IMR-90 (cell line): ENCODE measurements around the gene CDH13. TPM values are rescaled to one million over a fixed set of nuclear protein-coding genes. Genes with fewer than 3 reads are reported as not detected.

Source experiments
- ATAC-seq: fragments of 200-7000 bp; cut with Tn5 transposase; 2 replicates; pipeline ENCODE4 v1.9.1; 2020; ENCODE audit warnings: low read depth, mild to moderate bottlenecking, moderate library complexity
- BruUV-seq: library from RNA; stranded (reverse); fragments of 400-500 nt; replicated peaks from 2 replicates; lab custom pipeline; 2021; lab: Mats Ljungman, UMichigan
- CTCF ChIA-PET: fragments of 300-600 bp; formaldehyde crosslinking; extraction: SDS; loops from one replicate; lab custom pipeline; 2021; ENCODE audit warnings: antibody characterized with exemption; lab: Yijun Ruan, JAX
- POLR2A ChIA-PET: fragments of 300-600 bp; sonication (Branson Sonifier 250); formaldehyde crosslinking; loops from one replicate; lab custom pipeline; 2022; ENCODE audit warnings: antibody characterized with exemption; ENCODE audit not compliant: unreplicated experiment; lab: Charles Lee
- DNase-seq: peaks from one replicate; pipeline ENCODE4 v3.0.0; 2013
- H2AFZ ChIP-seq: replicated peaks from 2 replicates; pipeline ENCODE3; 2013; ENCODE audit warnings: low read length, mild to moderate bottlenecking; ENCODE audit not compliant: poor library complexity
- H2AK5ac ChIP-seq: 2 replicates; pipeline ENCODE4 v1.6.1; 2013; ENCODE audit warnings: low read depth, low read length, inconsistent platforms
- H2AK9ac ChIP-seq: replicated peaks from 2 replicates; pipeline ENCODE3; 2013; ENCODE audit warnings: mild to moderate bottlenecking, low read depth, low read length, moderate library complexity; ENCODE audit not compliant: poor library complexity
- H2BK120ac ChIP-seq: 2 replicates; pipeline ENCODE4 v1.6.1; 2013; ENCODE audit warnings: low read depth, low read length, inconsistent platforms
- H2BK15ac ChIP-seq: 3 replicates; pipeline ENCODE4 v1.6.1; 2013; ENCODE audit warnings: low read depth, low read length, inconsistent platforms
- H2BK20ac ChIP-seq: 2 replicates; pipeline ENCODE4 v1.6.1; 2013; ENCODE audit warnings: low read depth, mild to moderate bottlenecking, inconsistent platforms, low read length, moderate library complexity
- H2BK5ac ChIP-seq: 2 replicates; pipeline ENCODE4 v1.6.1; 2013; ENCODE audit warnings: mild to moderate bottlenecking, low read depth, low read length, inconsistent platforms; ENCODE audit not compliant: poor library complexity, severe bottlenecking
- H3K14ac ChIP-seq: replicated peaks from 2 replicates; pipeline ENCODE4 v1.6.1; 2013; ENCODE audit warnings: low read depth, low read length, inconsistent platforms
- H3K18ac ChIP-seq: 2 replicates; pipeline ENCODE4 v1.6.1; 2013; ENCODE audit warnings: low read depth, low read length, control low read depth
- H3K23ac ChIP-seq: 2 replicates; pipeline ENCODE4 v1.6.1; 2013; ENCODE audit warnings: low read depth, low read length, inconsistent platforms
- H3K27ac ChIP-seq: 2 replicates; pipeline ENCODE4 v1.5.1; 2013; ENCODE audit warnings: mild to moderate bottlenecking, control low read depth, low read length; ENCODE audit not compliant: insufficient read depth
- H3K27me3 ChIP-seq: 2 replicates; pipeline ENCODE4 v1.6.1; 2013; ENCODE audit warnings: low read length; ENCODE audit not compliant: control insufficient read depth, insufficient read depth
- H3K36me3 ChIP-seq: 2 replicates; pipeline ENCODE4 v1.6.1; 2013; ENCODE audit warnings: low read length, mixed read lengths; ENCODE audit not compliant: control insufficient read depth, insufficient read depth
- H3K4ac ChIP-seq: 2 replicates; pipeline ENCODE4 v1.6.1; 2013; ENCODE audit warnings: low read depth, low read length, inconsistent platforms
- H3K4me1 ChIP-seq: 2 replicates; pipeline ENCODE4 v1.6.1; 2013; ENCODE audit warnings: low read length, mixed read lengths; ENCODE audit not compliant: control insufficient read depth, insufficient read depth
- H3K4me2 ChIP-seq: 2 replicates; pipeline ENCODE4 v1.6.1; 2013; ENCODE audit warnings: low read depth, mild to moderate bottlenecking, control low read depth, low read length, moderate library complexity
- H3K4me3 ChIP-seq: 2 replicates; pipeline ENCODE4 v1.5.1; 2013; ENCODE audit warnings: low read depth, mild to moderate bottlenecking, control low read depth, low read length, moderate library complexity; ENCODE audit not compliant: insufficient read depth
- H3K56ac ChIP-seq: 2 replicates; pipeline ENCODE4 v1.6.1; 2013; ENCODE audit warnings: low read length, inconsistent platforms; ENCODE audit not compliant: insufficient read depth; ENCODE audit errors: extremely low read depth
- H3K79me1 ChIP-seq, 2 experiments: 2 replicates each; pipeline ENCODE4 v1.6.1; 2013; ENCODE audit warnings: low read length in 2 of 2, inconsistent platforms in 1 of 2, low read depth in 1 of 2
- H3K9ac ChIP-seq: 2 replicates; pipeline ENCODE4 v1.6.1; 2013; ENCODE audit warnings: low read depth, low read length, control low read depth
- H3K9me1 ChIP-seq: 2 replicates; pipeline ENCODE4 v1.6.1; 2013; ENCODE audit warnings: low read length, inconsistent platforms; ENCODE audit not compliant: insufficient read depth
- H3K9me3 ChIP-seq: 2 replicates; pipeline ENCODE4 v1.6.1; 2013; ENCODE audit warnings: low read length; ENCODE audit not compliant: control insufficient read depth, insufficient read depth
- H4K20me1 ChIP-seq: 2 replicates; pipeline ENCODE4 v1.6.1; 2013; ENCODE audit warnings: low read length, inconsistent platforms; ENCODE audit not compliant: insufficient read depth
- H4K5ac ChIP-seq: 2 replicates; pipeline ENCODE4 v1.6.1; 2013; ENCODE audit warnings: mild to moderate bottlenecking, low read depth, low read length, control low read depth
- H4K8ac ChIP-seq, 2 experiments: 2 replicates each; pipeline ENCODE4 v1.6.1; 2013; ENCODE audit warnings: low read depth in 2 of 2, low read length in 2 of 2, control low read depth in 1 of 2, inconsistent platforms in 1 of 2
- H4K91ac ChIP-seq: 2 replicates; pipeline ENCODE4 v1.6.1; 2013; ENCODE audit warnings: low read depth, low read length, inconsistent platforms; ENCODE audit not compliant: insufficient read depth
- BHLHE40 ChIP-seq: fragments of 150-350 bp; IDR thresholded peaks from 2 replicates; pipeline ENCODE4 v1.6.1; 2016; ENCODE audit warnings: mild to moderate bottlenecking, low read depth, low read length
- CEBPB ChIP-seq: IDR thresholded peaks from 2 replicates; pipeline ENCODE4 v1.6.1; 2012; ENCODE audit warnings: low read depth, low read length, improper control_type of control experiment
- CHD1 ChIP-seq: IDR thresholded peaks from 2 replicates; pipeline ENCODE4 v1.6.1; 2012; ENCODE audit warnings: low read depth, low read length, improper control_type of control experiment
- FOS ChIP-seq: fragments of 150-350 bp; IDR thresholded peaks from 2 replicates; pipeline ENCODE4 v1.6.1; 2016; ENCODE audit warnings: low read depth, low read length
- MAFK ChIP-seq: IDR thresholded peaks from 2 replicates; pipeline ENCODE4 v1.6.1; 2012; ENCODE audit warnings: low read depth, low read length, improper control_type of control experiment
- MAZ ChIP-seq: IDR thresholded peaks from 2 replicates; pipeline ENCODE4 v1.6.1; 2012; ENCODE audit warnings: low read depth, mild to moderate bottlenecking, low read length, improper control_type of control experiment, moderate library complexity, borderline replicate concordance
- MXI1 ChIP-seq: IDR thresholded peaks from 2 replicates; pipeline ENCODE4 v1.6.1; 2012; ENCODE audit warnings: low read depth, mild to moderate bottlenecking, low read length, moderate library complexity, borderline replicate concordance
- NFE2L2 ChIP-seq: fragments of 150-350 bp; IDR thresholded peaks from 2 replicates; pipeline ENCODE4 v1.6.1; 2016; ENCODE audit warnings: low read depth, mild to moderate bottlenecking, low read length
- POLR2A ChIP-seq: IDR thresholded peaks from 2 replicates; pipeline ENCODE4 v1.6.1; 2012; ENCODE audit warnings: mild to moderate bottlenecking, low read depth, low read length
- RAD21 ChIP-seq: IDR thresholded peaks from 2 replicates; pipeline ENCODE4 v1.6.1; 2012; ENCODE audit warnings: low read length, improper control_type of control experiment
- RCOR1 ChIP-seq: IDR thresholded peaks from 2 replicates; pipeline ENCODE4 v1.6.1; 2012; ENCODE audit warnings: mild to moderate bottlenecking, low read length, improper control_type of control experiment; ENCODE audit not compliant: insufficient replicate concordance
- RFX5 ChIP-seq: IDR thresholded peaks from 2 replicates; pipeline ENCODE4 v1.8.0; 2012; ENCODE audit warnings: low read depth, mild to moderate bottlenecking, low read length, moderate library complexity
- SMC3 ChIP-seq: fragments of 150-350 bp; IDR thresholded peaks from 2 replicates; pipeline ENCODE4 v1.6.1; 2016; ENCODE audit warnings: low read depth, mild to moderate bottlenecking, antibody characterized with exemption, low read length, moderate library complexity
- WGBS, 2 experiments: methylation state at CpG; one replicate each; pipeline versions ENCODE4 v1.1.5 to v1.1.7; 2013; ENCODE audit warnings: missing lambda C conversion rate in 2 of 2; ENCODE audit not compliant: insufficient read length in 1 of 2; ENCODE audit errors: extremely low coverage in 2 of 2; 5-methylcytosine and 5-hydroxymethylcytosine counted together
- dilution Hi-C: fragments of 300-500 bp; cut with HindIII; formaldehyde crosslinking; loops from one replicate; pipeline ENCODE4 v1.14.3; 2018; ENCODE audit warnings: low sequenced_read_pairs; ENCODE audit not compliant: unreplicated experiment
- in situ Hi-C: fragments of 300-500 bp; cut with MboI; formaldehyde crosslinking; loops from 3 replicates; pipeline ENCODE4 v1.14.3; 2019; ENCODE audit warnings: low sequenced_read_pairs, inconsistent platforms, mixed read lengths
- intact Hi-C: fragments of 100-400 bp; cut with micrococcal nuclease; formaldehyde crosslinking; loops from 2 replicates; pipeline ENCODE4 v1.10.0; 2022
- polyA plus RNA-seq, 3 experiments: library from polyadenylated mRNA; depleted of rRNA; stranded (reverse); fragments of >200 nt; gene quantifications; 2 replicates each; pipeline ENCODE4 v1.2.3, GENCODE V29; 2012; ENCODE audit warnings: low replicate concordance in 1 of 3
- total RNA-seq: library from RNA; depleted of rRNA; stranded (reverse); fragments of >200 nt; gene quantifications from 2 replicates; pipeline ENCODE4 v1.2.3, GENCODE V29; 2012
- TF ChIP-seq, protein P1 (sequence below): fragments of 150-350 bp; IDR thresholded peaks from 2 replicates; pipeline ENCODE4 v1.6.1; 2017; ENCODE audit warnings: mild to moderate bottlenecking, antibody characterized with exemption, low read length, low read depth
- TF ChIP-seq, protein P2 (sequence below): fragments of 150-350 bp; IDR thresholded peaks from 2 replicates; pipeline ENCODE4 v1.6.1; 2016; ENCODE audit warnings: low read depth, mild to moderate bottlenecking, low read length, moderate library complexity, borderline replicate concordance
- TF ChIP-seq, protein P3 (sequence below): conservative IDR thresholded peaks from 2 replicates; pipeline ENCODE4 v1.5.1; 2012; ENCODE audit warnings: mild to moderate bottlenecking, low read depth, low read length, improper control_type of control experiment

The CDH13 gene
- total and polyA plus RNA-seq, 2 of the 4 experiments (the other 2 are of a cell fraction), result 61.6 to 74.7 TPM

DNA sequence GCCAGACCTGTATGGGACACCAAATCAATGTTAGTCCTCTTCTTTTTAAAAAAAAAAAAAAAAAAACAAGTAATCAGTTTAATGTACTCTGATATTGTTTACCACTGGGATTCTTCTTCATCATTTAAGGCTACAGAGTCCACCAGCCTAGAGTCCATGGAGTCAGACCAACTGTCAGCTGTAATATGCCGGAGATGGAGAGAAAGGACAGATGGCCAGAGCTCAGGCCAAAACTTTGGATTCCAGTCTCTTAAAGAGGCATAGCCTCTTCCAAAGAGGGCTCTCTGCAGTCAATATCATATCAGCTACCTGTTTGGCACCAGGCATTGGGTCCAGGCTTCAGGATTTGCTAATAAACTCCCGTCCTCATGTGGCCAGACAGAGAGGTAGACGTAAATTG, 711.4 kb downstream of the CDH13 start:
- dilution Hi-C loops, result no loop called here
- no peak overlapping the region for H3K27ac ChIP-seq
- H3K9ac ChIP-seq, result no peak overlapping the region
- TF ChIP-seq FOS (no peak), CHD1 (no peak), CEBPB (no peak), NFE2L2 (no peak), BHLHE40 (no peak), RFX5 (no peak), SMC3 (no peak), MAZ (no peak), RCOR1 (no peak), POLR2A (no peak), RAD21 (no peak), MAFK (no peak), MXI1 (no peak)
- TF ChIP-seq, protein P1, sequence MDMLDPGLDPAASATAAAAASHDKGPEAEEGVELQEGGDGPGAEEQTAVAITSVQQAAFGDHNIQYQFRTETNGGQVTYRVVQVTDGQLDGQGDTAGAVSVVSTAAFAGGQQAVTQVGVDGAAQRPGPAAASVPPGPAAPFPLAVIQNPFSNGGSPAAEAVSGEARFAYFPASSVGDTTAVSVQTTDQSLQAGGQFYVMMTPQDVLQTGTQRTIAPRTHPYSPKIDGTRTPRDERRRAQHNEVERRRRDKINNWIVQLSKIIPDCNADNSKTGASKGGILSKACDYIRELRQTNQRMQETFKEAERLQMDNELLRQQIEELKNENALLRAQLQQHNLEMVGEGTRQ, result no peak
- TF ChIP-seq, protein P2, sequence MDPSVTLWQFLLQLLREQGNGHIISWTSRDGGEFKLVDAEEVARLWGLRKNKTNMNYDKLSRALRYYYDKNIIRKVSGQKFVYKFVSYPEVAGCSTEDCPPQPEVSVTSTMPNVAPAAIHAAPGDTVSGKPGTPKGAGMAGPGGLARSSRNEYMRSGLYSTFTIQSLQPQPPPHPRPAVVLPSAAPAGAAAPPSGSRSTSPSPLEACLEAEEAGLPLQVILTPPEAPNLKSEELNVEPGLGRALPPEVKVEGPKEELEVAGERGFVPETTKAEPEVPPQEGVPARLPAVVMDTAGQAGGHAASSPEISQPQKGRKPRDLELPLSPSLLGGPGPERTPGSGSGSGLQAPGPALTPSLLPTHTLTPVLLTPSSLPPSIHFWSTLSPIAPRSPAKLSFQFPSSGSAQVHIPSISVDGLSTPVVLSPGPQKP, result no peak
- TF ChIP-seq, protein P3, sequence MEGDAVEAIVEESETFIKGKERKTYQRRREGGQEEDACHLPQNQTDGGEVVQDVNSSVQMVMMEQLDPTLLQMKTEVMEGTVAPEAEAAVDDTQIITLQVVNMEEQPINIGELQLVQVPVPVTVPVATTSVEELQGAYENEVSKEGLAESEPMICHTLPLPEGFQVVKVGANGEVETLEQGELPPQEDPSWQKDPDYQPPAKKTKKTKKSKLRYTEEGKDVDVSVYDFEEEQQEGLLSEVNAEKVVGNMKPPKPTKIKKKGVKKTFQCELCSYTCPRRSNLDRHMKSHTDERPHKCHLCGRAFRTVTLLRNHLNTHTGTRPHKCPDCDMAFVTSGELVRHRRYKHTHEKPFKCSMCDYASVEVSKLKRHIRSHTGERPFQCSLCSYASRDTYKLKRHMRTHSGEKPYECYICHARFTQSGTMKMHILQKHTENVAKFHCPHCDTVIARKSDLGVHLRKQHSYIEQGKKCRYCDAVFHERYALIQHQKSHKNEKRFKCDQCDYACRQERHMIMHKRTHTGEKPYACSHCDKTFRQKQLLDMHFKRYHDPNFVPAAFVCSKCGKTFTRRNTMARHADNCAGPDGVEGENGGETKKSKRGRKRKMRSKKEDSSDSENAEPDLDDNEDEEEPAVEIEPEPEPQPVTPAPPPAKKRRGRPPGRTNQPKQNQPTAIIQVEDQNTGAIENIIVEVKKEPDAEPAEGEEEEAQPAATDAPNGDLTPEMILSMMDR, result no peak
- in situ Hi-C loops, result no loop called here
- intact Hi-C loops, result no loop called here
- peaks cover 0 to 7% of the 10 kb centered on the region in 2 experiments; a peak in 1 of 4 replicates for H3K79me1 ChIP-seq
- H3K27me3 ChIP-seq, result no peaks in the 10 kb centered on the region
- no peak overlapping the region for H4K5ac ChIP-seq
- ChIA-PET CTCF (interaction anchor here (1.0 kb wide), 1 partner anchor 25 kb away, joined by 3 read pairs; no protein-coding TSS in a partner anchor), POLR2A (no interaction called here)
- no peak overlapping the region for H3K4ac ChIP-seq
- peaks cover 8% of the 10 kb centered on the region; the same call in 1 of the 2 replicates for H3K9me1 ChIP-seq
- H4K91ac ChIP-seq, result no peak overlapping the region
- H3K9me3 ChIP-seq, result no peaks in the 10 kb centered on the region
- peaks cover 14% of the 10 kb centered on the region for H3K4me1 ChIP-seq
- no peak overlapping the region for H3K18ac ChIP-seq
- no peak overlapping the region for H2BK20ac ChIP-seq
- no peak overlapping the region for H3K56ac ChIP-seq
- ATAC-seq (no peak), DNase-seq (no peak)
- peak overlapping the region; percentile 8; the same call in 1 of the 2 replicates for H3K23ac ChIP-seq
- no peak overlapping the region for H3K4me2 ChIP-seq
- H2AFZ ChIP-seq, result no peak overlapping the region
- H2AK9ac ChIP-seq, result no peak overlapping the region
- no peak overlapping the region for H2BK15ac ChIP-seq
- H4K8ac ChIP-seq, result no peak overlapping the region
- no TSS peak for BruUV-seq
- H2BK5ac ChIP-seq, result no peak overlapping the region
- no peak overlapping the region for H2BK120ac ChIP-seq
- 40% methylated on average over 1 of the region's 3 CpGs; no CpG with 5 or more reads in 1 of the 2 experiments for WGBS, 2 experiments
- H3K36me3 ChIP-seq, result no peaks in the 10 kb centered on the region
- H3K4me3 ChIP-seq, result no peak overlapping the region
- H3K14ac ChIP-seq, result peak overlapping the region; percentile 54
- H2AK5ac ChIP-seq, result peak overlapping the region; percentile 44; the same call in 1 of the 2 replicates
- no peaks in the 10 kb centered on the region for H4K20me1 ChIP-seq
